Neural crest cell (in vitro differentiated cells): ENCODE results near the gene SHANK1. TPM values are rescaled to one million over a fixed set of nuclear protein-coding genes. Genes with fewer than 3 reads are reported as not detected.
A peak's percentile ranks its signal among the peaks of the same experiment; 100 is the strongest.

Source experiments
- DNase-seq: peaks from one replicate; pipeline ENCODE4 v3.0.0; 2021; ENCODE audit warnings: low read depth, mixed read lengths, low spot score
- H3K27ac Mint-ChIP-seq: one replicate; pipeline ENCODE4 v1.8.0; 2021; ENCODE audit warnings: mild to moderate bottlenecking, mixed read lengths; ENCODE audit not compliant: unreplicated experiment
- H3K27me3 Mint-ChIP-seq: 2 replicates; pipeline ENCODE4 v1.8.0; 2021; ENCODE audit warnings: low read depth, mild to moderate bottlenecking, mixed read lengths
- H3K36me3 Mint-ChIP-seq: 2 replicates; pipeline ENCODE4 v1.8.0; 2021; ENCODE audit warnings: low read depth, mild to moderate bottlenecking, mixed read lengths
- H3K4me1 Mint-ChIP-seq: 2 replicates; pipeline ENCODE4 v1.8.0; 2021; ENCODE audit warnings: mixed read lengths
- H3K4me3 Mint-ChIP-seq: one replicate; pipeline ENCODE4 v1.8.0; 2021; ENCODE audit warnings: mild to moderate bottlenecking, mixed read lengths
- H3K9me3 Mint-ChIP-seq: 2 replicates; pipeline ENCODE4 v1.8.0; 2021; ENCODE audit warnings: mixed read lengths
- total RNA-seq: library from RNA; stranded (reverse); gene quantifications from 2 replicates; pipeline ENCODE4 v1.2.1, GENCODE V29; 2021
- TF ChIP-seq, protein P1 (sequence below): fragments of 200-600 bp; sonication (generic); conservative IDR thresholded peaks from 2 replicates; pipeline ENCODE4 v1.5.0; 2021; ENCODE audit warnings: antibody characterized with exemption, mild to moderate bottlenecking

The SHANK1 gene
- total RNA-seq, 1 donor from 2014 or later = 6.8 TPM

DNA sequence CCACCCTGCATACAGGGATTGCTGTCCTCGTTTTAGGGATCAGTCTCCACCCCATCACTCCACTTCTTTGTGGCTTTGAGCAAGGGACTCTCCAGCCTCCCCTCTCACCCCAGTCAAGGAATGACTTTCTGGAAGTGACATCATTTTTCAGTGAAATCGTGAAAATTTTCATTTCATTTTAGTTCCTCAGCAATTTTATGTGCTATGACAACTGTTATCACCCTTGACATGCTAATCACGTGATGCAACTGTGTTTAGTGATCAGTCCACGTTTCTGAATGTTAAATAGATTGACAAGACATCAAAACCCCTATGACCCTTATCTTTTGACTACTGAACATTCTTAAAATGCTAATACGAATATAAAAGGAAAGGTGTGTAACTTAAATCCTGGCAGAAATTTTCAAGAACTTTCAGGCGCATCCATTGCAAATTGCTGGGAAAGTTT is 62.4 kb downstream of the SHANK1 start:
- H3K27ac Mint-ChIP-seq = peak overlapping the region; percentile 94
- TF ChIP-seq, protein P1, sequence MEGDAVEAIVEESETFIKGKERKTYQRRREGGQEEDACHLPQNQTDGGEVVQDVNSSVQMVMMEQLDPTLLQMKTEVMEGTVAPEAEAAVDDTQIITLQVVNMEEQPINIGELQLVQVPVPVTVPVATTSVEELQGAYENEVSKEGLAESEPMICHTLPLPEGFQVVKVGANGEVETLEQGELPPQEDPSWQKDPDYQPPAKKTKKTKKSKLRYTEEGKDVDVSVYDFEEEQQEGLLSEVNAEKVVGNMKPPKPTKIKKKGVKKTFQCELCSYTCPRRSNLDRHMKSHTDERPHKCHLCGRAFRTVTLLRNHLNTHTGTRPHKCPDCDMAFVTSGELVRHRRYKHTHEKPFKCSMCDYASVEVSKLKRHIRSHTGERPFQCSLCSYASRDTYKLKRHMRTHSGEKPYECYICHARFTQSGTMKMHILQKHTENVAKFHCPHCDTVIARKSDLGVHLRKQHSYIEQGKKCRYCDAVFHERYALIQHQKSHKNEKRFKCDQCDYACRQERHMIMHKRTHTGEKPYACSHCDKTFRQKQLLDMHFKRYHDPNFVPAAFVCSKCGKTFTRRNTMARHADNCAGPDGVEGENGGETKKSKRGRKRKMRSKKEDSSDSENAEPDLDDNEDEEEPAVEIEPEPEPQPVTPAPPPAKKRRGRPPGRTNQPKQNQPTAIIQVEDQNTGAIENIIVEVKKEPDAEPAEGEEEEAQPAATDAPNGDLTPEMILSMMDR = no peak
- H3K9me3 Mint-ChIP-seq = no peaks in the 10 kb centered on the region
- H3K4me3 Mint-ChIP-seq = peak overlapping the region; percentile 92
- H3K36me3 Mint-ChIP-seq = no peaks in the 10 kb centered on the region
- H3K4me1 Mint-ChIP-seq = peaks cover 38% of the 10 kb centered on the region
- no peak for DNase-seq
- H3K27me3 Mint-ChIP-seq = peaks cover 54% of the 10 kb centered on the region

- no peaks in the 10 kb centered on the region for H3K9me3 Mint-ChIP-seq
- peak overlapping the region; percentile 26 for H3K4me3 Mint-ChIP-seq
- no peak overlapping the region for H3K27ac Mint-ChIP-seq
- no peaks in the 10 kb centered on the region for H3K36me3 Mint-ChIP-seq
- TF ChIP-seq, protein P1 = no peak
- DNase-seq = no peak
- peaks cover 27% of the 10 kb centered on the region for H3K4me1 Mint-ChIP-seq
- H3K27me3 Mint-ChIP-seq = peaks cover 49% of the 10 kb centered on the region
Measured at GRCh38 chr19:50654882-50655281, 64.7 kb downstream of the SHANK1 start.

DNA sequence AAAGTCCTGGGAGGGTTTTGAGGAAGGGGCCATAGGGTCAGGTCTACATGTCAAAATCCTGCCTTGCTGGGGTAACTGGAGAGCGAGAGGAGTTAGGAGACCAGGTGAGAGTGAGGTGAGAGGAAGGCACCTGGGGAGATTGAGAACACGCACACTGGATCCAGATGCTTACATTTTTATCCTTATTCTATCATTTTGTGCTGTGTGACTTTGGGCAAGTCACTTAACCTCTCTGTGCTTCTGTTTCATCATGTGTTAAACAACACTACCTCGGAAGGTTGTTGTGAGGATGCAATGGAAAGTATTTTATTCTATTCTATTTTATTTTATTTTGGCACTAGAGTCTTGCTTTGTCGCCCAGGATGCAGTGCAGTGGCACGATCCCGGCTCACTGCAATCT is 66.9 kb downstream of the SHANK1 start:
- Mint-ChIP-seq H3K27ac (no peak overlapping the region), H3K4me3 (no peak overlapping the region)

GRCh38 chr19:50651174-50651573 is 68.4 kb downstream of the SHANK1 start:
- TF ChIP-seq, protein P1 = no peak
- no peak overlapping the region for H3K4me3 Mint-ChIP-seq
- no peak overlapping the region for H3K27ac Mint-ChIP-seq
- H3K9me3 Mint-ChIP-seq = no peaks in the 10 kb centered on the region
- H3K4me1 Mint-ChIP-seq = peaks cover 11% of the 10 kb centered on the region
- DNase-seq = no peak
- H3K36me3 Mint-ChIP-seq = no peaks in the 10 kb centered on the region
- peaks cover 46% of the 10 kb centered on the region for H3K27me3 Mint-ChIP-seq

More for the DNA sequence above, 66.9 kb downstream of the SHANK1 start:
- Mint-ChIP-seq H3K36me3 (no peaks in the 10 kb centered on the region), H3K9me3 (no peaks in the 10 kb centered on the region), H3K27me3 (peaks cover 51% of the 10 kb centered on the region), H3K4me1 (peaks cover 18% of the 10 kb centered on the region)
- DNase-seq = no peak
- TF ChIP-seq, protein P1 = no peak

DNA sequence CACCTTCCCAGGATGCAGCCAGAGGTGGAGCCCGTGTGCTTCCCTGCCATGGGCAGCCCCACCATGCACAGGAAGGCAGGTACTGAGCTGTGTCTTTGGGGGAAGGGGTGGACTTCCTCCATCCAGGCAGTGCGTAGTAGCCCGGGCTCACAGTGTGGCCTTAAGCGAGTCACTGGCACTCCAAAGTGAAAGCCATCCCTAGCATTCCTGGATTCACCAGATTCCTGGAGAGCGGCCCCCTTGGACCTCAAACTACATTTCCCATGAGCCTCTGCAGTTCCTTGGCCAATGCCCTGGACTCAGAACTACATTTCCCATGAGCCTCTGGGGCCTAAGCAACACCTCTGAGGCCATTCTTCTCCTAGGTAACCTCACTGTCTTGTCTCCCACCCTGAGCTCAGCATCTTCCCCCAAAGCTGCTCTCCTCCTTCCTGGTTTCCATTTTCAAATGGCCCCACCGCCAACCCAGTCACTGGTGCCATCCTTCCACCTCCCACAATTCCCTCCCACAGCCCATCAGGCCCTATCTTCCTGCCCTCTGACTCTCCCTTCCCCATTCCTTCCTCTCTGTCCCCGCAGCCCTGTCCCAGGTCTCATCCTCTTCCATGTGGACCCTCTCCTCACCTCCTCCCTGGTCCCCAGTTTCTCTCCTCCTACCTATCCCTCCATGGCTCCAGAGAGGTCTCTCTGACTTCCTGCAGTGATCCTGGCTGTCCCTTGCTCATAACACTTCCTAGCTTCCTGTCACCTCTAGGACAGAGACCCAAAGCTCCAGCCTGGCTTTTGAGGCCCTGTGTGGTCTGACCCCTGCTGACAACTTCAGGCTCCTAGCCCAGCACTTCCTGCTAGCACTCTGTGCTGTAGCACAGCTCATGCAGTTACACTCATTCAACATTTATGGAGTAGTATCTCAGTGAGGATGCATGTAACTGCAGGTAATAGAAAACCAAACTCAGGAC is 69.9 kb downstream of the SHANK1 start, which contains the start of gene C19orf81:
Gene C19orf81, plus strand, starts transcription at position 13 of the 959 bp plus-strand sequence. Its CDS starts 0 bp downstream, at position 13.
- TF ChIP-seq, protein P1 = no peak
- no peak within 1 kb of the TSS for H3K4me3 Mint-ChIP-seq
- peaks cover 33% of the 10 kb centered on the region for H3K27me3 Mint-ChIP-seq
- H3K9me3 Mint-ChIP-seq = no peaks in the 10 kb centered on the region
- H3K36me3 Mint-ChIP-seq = no peaks in the 10 kb centered on the region
- peaks cover 11% of the 10 kb centered on the region for H3K4me1 Mint-ChIP-seq
- DNase-seq = no peak
- no peak within 1 kb of the TSS for H3K27ac Mint-ChIP-seq
